ENCODE data around the gene NEDD4L. TPM values are rescaled to one million over a fixed set of nuclear protein-coding genes. Genes with fewer than 3 reads are reported as not detected.

NEDD4L gene
- total and polyA plus RNA-seq, 10 of the 15 experiments (the other 5 are each of a cell fraction or from before 2014, with no cell fraction given), result 7.4 to 24.0 (median 17.7) TPM

DNA sequence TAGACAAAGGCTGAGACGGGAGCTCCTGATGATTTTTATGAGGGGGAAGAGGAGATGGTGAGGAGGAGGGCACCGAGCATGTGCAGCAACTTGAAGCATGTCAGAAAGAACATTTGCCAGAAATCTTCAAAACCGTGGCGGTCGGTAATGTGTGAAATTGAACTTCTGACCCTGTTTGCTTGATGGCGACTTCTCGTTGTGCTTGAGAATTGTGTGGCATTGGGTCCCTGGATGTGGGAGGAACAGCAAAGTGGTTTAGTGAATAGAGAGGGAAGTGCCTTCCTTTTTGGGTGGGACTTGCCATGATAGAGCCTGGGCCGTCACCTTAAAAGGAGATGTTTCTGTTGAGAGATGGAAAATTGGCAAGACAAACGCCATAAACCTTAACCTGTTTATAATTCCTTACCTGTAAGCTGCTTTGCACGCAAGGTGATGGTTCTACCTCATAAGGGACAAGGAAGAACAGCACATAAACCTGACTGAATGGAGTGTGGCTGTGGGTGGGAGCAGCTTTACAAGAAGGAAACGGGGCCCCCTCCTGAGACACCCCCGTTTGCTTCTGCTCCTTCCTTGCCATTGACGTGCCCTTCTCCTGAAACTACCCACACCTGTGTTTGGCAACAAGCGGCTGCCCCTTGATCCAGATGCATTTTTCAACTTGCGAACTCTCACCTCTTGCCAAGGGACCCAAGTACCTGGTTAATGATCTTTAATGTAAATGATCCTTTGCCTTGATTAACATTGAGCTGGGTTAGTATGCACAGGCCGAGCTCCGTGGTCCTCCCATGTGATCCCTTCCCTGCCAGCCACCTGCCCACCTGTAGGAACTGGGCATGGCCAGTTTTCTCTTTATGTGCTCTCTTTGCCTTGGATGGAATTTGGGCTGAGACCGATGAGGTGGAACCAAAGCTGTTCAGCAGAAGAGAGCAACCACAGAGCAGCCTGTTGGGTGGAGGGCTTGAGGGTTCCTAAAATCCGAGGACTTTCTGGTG lies 153.2 kb downstream of the NEDD4L start (continued):
- TF ChIP-seq PAX5 (IDR thresholded peaks at IDR 0.05; ENCODE audit: borderline replicate concordance, low read depth, low read length) (no peak), EGR1 (IDR thresholded peaks at IDR 0.05; ENCODE audit: borderline replicate concordance in 1 of 2, low read depth in 2 of 2, low read length in 2 of 2) (no peak), SIX5 (IDR thresholded peaks at IDR 0.05; ENCODE audit: low read depth, low read length, severe bottlenecking) (no peak), CEBPB (IDR thresholded peaks at IDR 0.05; ENCODE audit: borderline replicate concordance in 1 of 2, low read depth in 2 of 2, low read length in 2 of 2) (no peak), STAT3 (IDR thresholded peaks at IDR 0.05; ENCODE audit: low read depth, low read length) (no peak), SP1 (IDR thresholded peaks at IDR 0.05; ENCODE audit: low read depth, low read length) (no peak), RFX5 (IDR thresholded peaks at IDR 0.05; ENCODE audit: low read depth, low read length) (no peak)
- TF ChIP-seq, protein P1, sequence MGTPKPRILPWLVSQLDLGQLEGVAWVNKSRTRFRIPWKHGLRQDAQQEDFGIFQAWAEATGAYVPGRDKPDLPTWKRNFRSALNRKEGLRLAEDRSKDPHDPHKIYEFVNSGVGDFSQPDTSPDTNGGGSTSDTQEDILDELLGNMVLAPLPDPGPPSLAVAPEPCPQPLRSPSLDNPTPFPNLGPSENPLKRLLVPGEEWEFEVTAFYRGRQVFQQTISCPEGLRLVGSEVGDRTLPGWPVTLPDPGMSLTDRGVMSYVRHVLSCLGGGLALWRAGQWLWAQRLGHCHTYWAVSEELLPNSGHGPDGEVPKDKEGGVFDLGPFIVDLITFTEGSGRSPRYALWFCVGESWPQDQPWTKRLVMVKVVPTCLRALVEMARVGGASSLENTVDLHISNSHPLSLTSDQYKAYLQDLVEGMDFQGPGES (IDR thresholded peaks at IDR 0.05), result no peak

DNA sequence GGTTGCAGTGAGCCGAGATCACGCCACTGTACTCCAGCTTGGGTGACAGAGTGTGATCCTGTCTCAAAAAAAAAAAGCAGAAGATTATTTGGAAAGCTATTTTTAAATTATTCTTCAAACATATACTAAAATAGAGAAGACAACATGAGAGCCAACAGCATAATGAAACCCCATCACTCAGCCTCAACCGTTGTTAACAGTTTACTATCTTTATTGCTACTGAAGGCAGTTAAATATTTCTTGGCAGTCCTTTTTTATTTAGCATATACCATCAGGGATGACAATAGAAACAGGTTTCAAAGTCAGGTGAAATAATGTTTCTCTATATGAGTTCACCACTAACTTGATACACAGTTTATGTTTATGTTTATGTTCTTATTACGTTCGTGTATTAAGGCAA lies 157.2 kb downstream of the NEDD4L start:
- no TSS peak for BruUV-seq (replicated peaks)
- Histone ChIP-seq H3K4me2 (ENCODE audit: control insufficient read depth, insufficient read depth) (no peak overlapping the region), H3K27me3 (replicated peaks in 1 of 2; ENCODE audit: control insufficient read depth in 2 of 2, insufficient read depth in 2 of 2, low read length in 1 of 2) (no peaks in the 10 kb centered on the region), H3K36me3 (ENCODE audit: control insufficient read depth in 2 of 2, insufficient read depth in 2 of 2, low read length in 1 of 2) (no peaks in the 10 kb centered on the region), H3K27ac (ENCODE audit: control insufficient read depth, insufficient read depth) (no peak overlapping the region), H3K9me3 (replicated peaks; ENCODE audit: control insufficient read depth, insufficient read depth, low read length) (no peaks in the 10 kb centered on the region), H2AFZ (ENCODE audit: control insufficient read depth, low read depth, low read length) (no peak overlapping the region), H3K4me3 (no peak overlapping the region), H3K9ac (ENCODE audit: control insufficient read depth, insufficient read depth, low read length) (no peak overlapping the region), H3K79me2 (ENCODE audit: control insufficient read depth, insufficient read depth, low read length) (no peaks in the 10 kb centered on the region), H3K4me1 (ENCODE audit: control insufficient read depth, insufficient read depth, low read length) (no peaks in the 10 kb centered on the region), H4K20me1 (ENCODE audit: control insufficient read depth, insufficient read depth) (no peaks in the 10 kb centered on the region)
- DNase-seq (ENCODE audit: low read depth, low spot score) (no peak), FAIRE-seq (no peak), ATAC-seq (no peak)
- 9% methylated on average over 5 of the region's 5 CpGs for WGBS (ENCODE audit: insufficient coverage, insufficient replicate concordance, low lambda C conversion rate, missing lambda C conversion rate)
- ChIA-PET SMC1A (ENCODE audit: uncharacterized antibody, unreplicated experiment) (interaction anchor here (0.6 to 1.7 kb wide), 4 partner anchors 10 to 109 kb away, joined by 3 to 4 read pairs (median 3); no protein-coding TSS in a partner anchor), RAD21 (ENCODE audit: unreplicated experiment) (interaction anchor here (0.9 kb wide), 1 partner anchor 562 kb away, joined by 3 read pairs; no protein-coding TSS in a partner anchor), POLR2A (no interaction called here), CTCF (interaction anchor here (0.6 kb wide), 1 partner anchor 77 kb away, joined by 3 read pairs; no protein-coding TSS in a partner anchor)
- intact Hi-C loops (cut with micrococcal nuclease; ENCODE audit: unreplicated experiment), result no loop called here
- in situ Hi-C loops (cut with MboI), result no loop called here
- TF ChIP-seq TAF1 (IDR thresholded peaks at IDR 0.05; ENCODE audit: borderline replicate concordance, low read depth, low read length) (no peak), ZBED1 (IDR thresholded peaks at IDR 0.05; ENCODE audit: borderline replicate concordance) (no peak), NFYB (IDR thresholded peaks at IDR 0.05; ENCODE audit: insufficient read depth, low read depth, low read length) (no peak), ESRRA (IDR thresholded peaks at IDR 0.05; ENCODE audit: low read length) (no peak), ZNF384 (IDR thresholded peaks at IDR 0.05; ENCODE audit: borderline replicate concordance, low read depth, low read length) (no peak), CHD2 (IDR thresholded peaks at IDR 0.05; ENCODE audit: borderline replicate concordance, low read depth, low read length) (no peak), KAT2A (conservative IDR thresholded peaks at IDR 0.05; ENCODE audit: control insufficient read depth, low read depth, low read length) (no peak), STAT3 (IDR thresholded peaks at IDR 0.05; ENCODE audit: low read depth, low read length) (no peak), YBX1 (IDR thresholded peaks at IDR 0.05) (no peak), PAX5 (IDR thresholded peaks at IDR 0.05; ENCODE audit: borderline replicate concordance, low read depth, low read length) (no peak), ZSCAN29 (IDR thresholded peaks at IDR 0.05) (no peak), POLR2A (IDR thresholded peaks at IDR 0.05; ENCODE audit: low read depth, low read length) (no peak)
- TF ChIP-seq, protein P2, sequence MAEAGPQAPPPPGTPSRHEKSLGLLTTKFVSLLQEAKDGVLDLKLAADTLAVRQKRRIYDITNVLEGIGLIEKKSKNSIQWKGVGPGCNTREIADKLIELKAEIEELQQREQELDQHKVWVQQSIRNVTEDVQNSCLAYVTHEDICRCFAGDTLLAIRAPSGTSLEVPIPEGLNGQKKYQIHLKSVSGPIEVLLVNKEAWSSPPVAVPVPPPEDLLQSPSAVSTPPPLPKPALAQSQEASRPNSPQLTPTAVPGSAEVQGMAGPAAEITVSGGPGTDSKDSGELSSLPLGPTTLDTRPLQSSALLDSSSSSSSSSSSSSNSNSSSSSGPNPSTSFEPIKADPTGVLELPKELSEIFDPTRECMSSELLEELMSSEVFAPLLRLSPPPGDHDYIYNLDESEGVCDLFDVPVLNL (IDR thresholded peaks at IDR 0.05; ENCODE audit: low read depth, low read length), result no peak
- TF ChIP-seq, protein P3, sequence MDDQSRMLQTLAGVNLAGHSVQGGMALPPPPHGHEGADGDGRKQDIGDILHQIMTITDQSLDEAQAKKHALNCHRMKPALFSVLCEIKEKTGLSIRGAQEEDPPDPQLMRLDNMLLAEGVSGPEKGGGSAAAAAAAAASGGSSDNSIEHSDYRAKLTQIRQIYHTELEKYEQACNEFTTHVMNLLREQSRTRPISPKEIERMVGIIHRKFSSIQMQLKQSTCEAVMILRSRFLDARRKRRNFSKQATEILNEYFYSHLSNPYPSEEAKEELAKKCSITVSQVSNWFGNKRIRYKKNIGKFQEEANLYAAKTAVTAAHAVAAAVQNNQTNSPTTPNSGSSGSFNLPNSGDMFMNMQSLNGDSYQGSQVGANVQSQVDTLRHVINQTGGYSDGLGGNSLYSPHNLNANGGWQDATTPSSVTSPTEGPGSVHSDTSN (IDR thresholded peaks at IDR 0.05; ENCODE audit: insufficient replicate concordance, low read depth, low read length), result no peak
